ENCODE data around the gene LCN6. TPM values are rescaled to one million over a fixed set of nuclear protein-coding genes. Genes with fewer than 3 reads are reported as not detected.

Gene LCN6
- total and polyA plus RNA-seq, 4 donors: 1.4 to 12.3 (median 8.6) TPM; not detected in 1

- H3K4me3 ChIP-seq: no peak overlapping the region
- ATAC-seq (ENCODE audit: insufficient read depth, low FRiP score) (no peak), DNase-seq (no peak)
- H3K36me3 ChIP-seq (ENCODE audit: control insufficient read depth in 4 of 4, insufficient read depth in 4 of 4, low read length in 4 of 4): no peaks in the 10 kb centered on the region
- no peak overlapping the region for H3K27ac ChIP-seq (ENCODE audit: low read depth in 1 of 2, low read length in 1 of 2)
- no peak for TF ChIP-seq CTCF (IDR thresholded peaks at IDR 0.05; ENCODE audit: control extremely low read depth, extremely low read depth)
- no peak overlapping the region for H3K9ac ChIP-seq (ENCODE audit: insufficient read depth in 1 of 2, low read length in 2 of 2)
- peaks cover 0 to 17% (median 10%) of the 10 kb centered on the region in 5 donors for H3K4me1 ChIP-seq (ENCODE audit: control insufficient read depth in 5 of 5, insufficient read depth in 5 of 5, low read length in 5 of 5)
- whole genome bisulfite sequencing, 2 donors: 73 to 87% methylated on average over 10 of the region's 11 CpGs
- no peaks in the 10 kb centered on the region for H3K9me3 ChIP-seq (ENCODE audit: control insufficient read depth in 4 of 4, insufficient read depth in 3 of 4, low read length in 3 of 4)
- H3K27me3 ChIP-seq (ENCODE audit: control insufficient read depth in 3 of 3, insufficient read depth in 3 of 3, low read length in 2 of 3): peaks cover 0 to 15% (median 12%) of the 10 kb centered on the region in 3 donors
Observed at GRCh38 chr9:136698635-136699246, 49.6 kb downstream of the LCN6 start.

- ATAC-seq (ENCODE audit: insufficient read depth, low FRiP score) (peak; percentile 7), DNase-seq (no peak)
- Histone ChIP-seq H3K9ac (ENCODE audit: insufficient read depth in 1 of 2, low read length in 2 of 2) (no peak overlapping the region), H3K9me3 (ENCODE audit: control insufficient read depth in 4 of 4, insufficient read depth in 3 of 4, low read length in 3 of 4) (no peaks in the 10 kb centered on the region), H3K27ac (ENCODE audit: low read depth in 1 of 2, low read length in 1 of 2) (peak overlapping the region in 1 of 2 donors; percentile 76), H3K27me3 (ENCODE audit: control insufficient read depth in 3 of 3, insufficient read depth in 3 of 3, low read length in 2 of 3) (peaks cover 0 to 15% (median 12%) of the 10 kb centered on the region in 3 donors), H3K4me1 (ENCODE audit: control insufficient read depth in 5 of 5, insufficient read depth in 5 of 5, low read length in 5 of 5) (peaks cover 0 to 18% (median 10%) of the 10 kb centered on the region in 5 donors), H3K36me3 (ENCODE audit: control insufficient read depth in 4 of 4, insufficient read depth in 4 of 4, low read length in 4 of 4) (no peaks in the 10 kb centered on the region), H3K4me3 (no peak overlapping the region)
- 42 to 47% methylated on average over 20 of the region's 20 CpGs for WGBS, 2 donors
- TF ChIP-seq CTCF (IDR thresholded peaks at IDR 0.05; ENCODE audit: control extremely low read depth, extremely low read depth): no peak
Observed at GRCh38 chr9:136697821-136698526, 50.4 kb downstream of the LCN6 start.

- H3K4me1 ChIP-seq (ENCODE audit: control insufficient read depth in 5 of 5, insufficient read depth in 5 of 5, low read length in 5 of 5): peaks cover 0 to 22% (median 10%) of the 10 kb centered on the region in 5 donors
- H3K9ac ChIP-seq (ENCODE audit: insufficient read depth in 1 of 2, low read length in 2 of 2): no peak overlapping the region
- H3K36me3 ChIP-seq (ENCODE audit: control insufficient read depth in 4 of 4, insufficient read depth in 4 of 4, low read length in 4 of 4): no peaks in the 10 kb centered on the region
- H3K27me3 ChIP-seq (ENCODE audit: control insufficient read depth in 3 of 3, insufficient read depth in 3 of 3, low read length in 2 of 3): peaks cover 0 to 15% (median 12%) of the 10 kb centered on the region in 3 donors
- H3K27ac ChIP-seq (ENCODE audit: low read depth in 1 of 2, low read length in 1 of 2): peak overlapping the region in 1 of 2 donors; percentile 76
- ATAC-seq (ENCODE audit: insufficient read depth, low FRiP score): no peak
- no peak overlapping the region for H3K4me3 ChIP-seq
- 61 to 63% methylated on average over 23 of the region's 23 CpGs for WGBS, 2 donors
- no peaks in the 10 kb centered on the region for H3K9me3 ChIP-seq (ENCODE audit: control insufficient read depth in 4 of 4, insufficient read depth in 3 of 4, low read length in 3 of 4)
- no peak for TF ChIP-seq CTCF (IDR thresholded peaks at IDR 0.05; ENCODE audit: control extremely low read depth, extremely low read depth)
- DNase-seq: peak in 1 of 3 donors; percentile 29
Observed at GRCh38 chr9:136697146-136697820, 51.0 kb downstream of the LCN6 start.

Measured in lung (tissue), 12 donors.